ENCODE data around the gene MYH9. TPM values are rescaled to one million over a fixed set of nuclear protein-coding genes. Genes with fewer than 3 reads are reported as not detected.

MYH9 gene
- total RNA-seq, 4 donors from 2014 or later = 228 to 375 (median 275) TPM

DNA sequence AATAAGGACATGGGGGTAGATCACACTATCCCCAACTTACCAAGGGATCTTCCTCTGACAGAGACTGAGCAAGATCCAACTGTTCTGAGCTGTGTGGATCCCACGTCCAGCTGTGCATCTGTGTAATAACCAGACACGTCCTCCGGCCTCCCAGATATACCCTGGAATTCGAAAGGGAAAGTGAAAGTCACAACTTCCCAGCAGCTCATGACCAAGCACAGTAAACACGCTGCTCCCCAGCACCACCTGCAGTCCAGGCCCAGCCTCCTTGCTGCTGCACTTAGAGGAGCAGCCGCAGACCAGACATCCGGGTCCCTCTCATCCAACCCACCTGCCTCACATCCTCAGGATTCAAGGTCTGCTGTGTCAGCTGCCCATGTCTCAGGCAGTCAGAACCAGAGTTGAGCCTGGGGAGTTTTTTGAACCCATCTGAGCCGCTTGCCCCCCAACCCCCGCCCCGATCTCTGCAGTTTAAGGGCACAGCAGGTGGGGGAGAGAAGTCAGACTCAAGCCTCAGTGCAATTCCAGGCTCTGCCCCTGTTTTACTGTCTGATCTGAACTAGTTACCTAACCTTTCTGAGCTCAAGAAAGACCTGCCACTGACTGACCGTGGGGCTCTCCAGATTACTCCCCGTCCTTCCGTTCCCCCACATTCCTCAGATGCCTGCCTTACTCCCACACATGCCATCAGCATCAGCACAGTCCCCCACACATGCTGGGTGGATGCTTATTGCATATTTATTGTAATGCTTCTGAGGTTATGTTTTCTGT, 148.2 kb downstream of the MYH9 start, which contains the start of gene APOL2:
APOL2 (minus strand) TSS at position 127 of the 771 bp plus-strand sequence. CDS start 6,365 bp downstream, outside the sequence.
- DNase-seq = peak; percentile 92 to 95
- WGBS, 2 donors = 19 to 31% methylated on average over 11 to 13 of the region's 13 CpGs
- Histone ChIP-seq H3K4me3 (replicated peaks in 1 of 3) (peak within 1 kb of the TSS; percentile 16 to 45 (median 40)), H3K4me1 (peaks cover 24 to 30% of the 10 kb centered on the region in 2 donors), H3K27ac (peak within 1 kb of the TSS; percentile 67 to 92 (median 81)), H3K36me3 (no peaks in the 10 kb centered on the region), H3K9me3 (no peaks in the 10 kb centered on the region), H3K27me3 (no peaks in the 10 kb centered on the region)
- intact Hi-C loops (cut with DNase I) = loop anchor here (5.0 kb wide), 1 partner anchor 48 kb away; no protein-coding TSS in a partner anchor
- TF ChIP-seq, protein P1, sequence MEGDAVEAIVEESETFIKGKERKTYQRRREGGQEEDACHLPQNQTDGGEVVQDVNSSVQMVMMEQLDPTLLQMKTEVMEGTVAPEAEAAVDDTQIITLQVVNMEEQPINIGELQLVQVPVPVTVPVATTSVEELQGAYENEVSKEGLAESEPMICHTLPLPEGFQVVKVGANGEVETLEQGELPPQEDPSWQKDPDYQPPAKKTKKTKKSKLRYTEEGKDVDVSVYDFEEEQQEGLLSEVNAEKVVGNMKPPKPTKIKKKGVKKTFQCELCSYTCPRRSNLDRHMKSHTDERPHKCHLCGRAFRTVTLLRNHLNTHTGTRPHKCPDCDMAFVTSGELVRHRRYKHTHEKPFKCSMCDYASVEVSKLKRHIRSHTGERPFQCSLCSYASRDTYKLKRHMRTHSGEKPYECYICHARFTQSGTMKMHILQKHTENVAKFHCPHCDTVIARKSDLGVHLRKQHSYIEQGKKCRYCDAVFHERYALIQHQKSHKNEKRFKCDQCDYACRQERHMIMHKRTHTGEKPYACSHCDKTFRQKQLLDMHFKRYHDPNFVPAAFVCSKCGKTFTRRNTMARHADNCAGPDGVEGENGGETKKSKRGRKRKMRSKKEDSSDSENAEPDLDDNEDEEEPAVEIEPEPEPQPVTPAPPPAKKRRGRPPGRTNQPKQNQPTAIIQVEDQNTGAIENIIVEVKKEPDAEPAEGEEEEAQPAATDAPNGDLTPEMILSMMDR (IDR thresholded peaks at IDR 0.05) = peak in 5 of 6 experiments; percentile 15 to 68 (median 57)
- TF ChIP-seq POLR2A (IDR thresholded peaks at IDR 0.05) = peak in 1 of 2 donors; percentile 73

DNA sequence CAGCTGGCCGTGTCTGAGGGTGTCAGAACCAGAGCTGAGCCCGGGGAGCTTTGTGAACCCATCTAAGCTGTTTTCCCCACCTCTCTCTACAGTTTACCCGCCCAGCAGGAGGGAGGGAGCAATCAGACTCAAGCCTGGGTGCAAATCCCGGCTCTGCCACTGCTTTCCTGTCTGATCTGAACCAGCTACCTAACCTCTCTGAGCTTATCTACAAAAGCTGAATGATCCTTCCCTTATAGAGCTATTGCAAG, 148.7 kb downstream of the MYH9 start:
- TF ChIP-seq POLR2A (IDR thresholded peaks at IDR 0.05) = no peak
- TF ChIP-seq, protein P1 (IDR thresholded peaks at IDR 0.05) = no peak
- H3K4me3 ChIP-seq (replicated peaks in 1 of 3) = peak overlapping the region; percentile 16 to 45 (median 40)
- DNase-seq = no peak
- peaks cover 24 to 30% of the 10 kb centered on the region in 2 donors for H3K4me1 ChIP-seq
- H3K9me3 ChIP-seq = no peaks in the 10 kb centered on the region
- no peaks in the 10 kb centered on the region for H3K27me3 ChIP-seq
- WGBS, 2 donors = 0% methylated on average over 4 of the region's 4 CpGs
- peak overlapping the region; percentile 65 to 92 (median 81) for H3K27ac ChIP-seq
- intact Hi-C loops (cut with DNase I) = loop anchor here (5.0 kb wide), 1 partner anchor 48 kb away; no protein-coding TSS in a partner anchor
- no peaks in the 10 kb centered on the region for H3K36me3 ChIP-seq

DNA sequence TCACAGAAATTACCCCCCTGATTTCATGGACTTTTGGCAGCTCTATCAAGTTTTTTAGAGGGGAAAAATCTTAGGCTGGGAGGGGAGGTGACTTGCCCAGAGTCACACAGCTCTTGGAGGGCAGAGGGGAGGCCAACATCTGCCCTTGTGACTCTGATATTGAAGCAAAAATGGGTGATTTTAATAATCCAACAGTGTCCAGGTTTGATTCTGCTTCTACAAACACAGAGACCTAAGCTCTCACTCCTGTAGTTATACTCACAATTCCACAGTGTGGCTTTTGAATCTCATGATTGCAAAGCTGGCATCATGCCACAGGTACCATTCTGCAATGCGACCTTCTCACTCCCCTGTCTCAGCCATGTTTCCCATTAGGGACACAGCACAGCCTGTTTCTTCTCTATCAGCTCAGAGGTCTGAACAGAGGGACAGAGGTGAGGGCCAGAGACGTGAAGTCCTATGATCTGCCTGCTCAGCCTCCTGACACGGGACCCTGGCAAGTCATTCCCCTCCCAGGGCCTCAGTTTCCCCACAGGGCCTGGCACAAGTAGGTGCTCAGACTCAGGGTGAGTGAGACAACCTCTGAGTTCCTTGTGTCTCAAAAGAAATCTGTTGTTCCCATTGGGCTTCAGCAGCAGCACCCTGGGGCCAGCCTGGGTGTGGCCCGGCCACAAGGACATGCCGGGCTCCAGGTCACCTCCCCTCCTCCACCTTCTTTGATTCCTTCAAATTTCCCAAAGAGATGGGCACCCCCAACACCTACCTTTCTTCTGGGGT, 149.2 kb downstream of the MYH9 start:
- peak overlapping the region; percentile 65 to 92 (median 81) for H3K27ac ChIP-seq
- H3K27me3 ChIP-seq = no peaks in the 10 kb centered on the region
- H3K9me3 ChIP-seq = no peaks in the 10 kb centered on the region
- intact Hi-C loops (cut with DNase I) = loop anchor here (5.0 kb wide), 1 partner anchor 49 kb away; no protein-coding TSS in a partner anchor
- H3K4me3 ChIP-seq (replicated peaks in 1 of 3) = peak overlapping the region; percentile 16 to 45 (median 40)
- DNase-seq = peak; percentile 50 to 52
- H3K4me1 ChIP-seq = peaks cover 24 to 30% of the 10 kb centered on the region in 2 donors
- TF ChIP-seq, protein P1 (IDR thresholded peaks at IDR 0.05) = no peak
- TF ChIP-seq POLR2A (IDR thresholded peaks at IDR 0.05) = no peak
- no peaks in the 10 kb centered on the region for H3K36me3 ChIP-seq
- WGBS, 2 donors = 16% methylated on average over 5 of the region's 5 CpGs

DNA sequence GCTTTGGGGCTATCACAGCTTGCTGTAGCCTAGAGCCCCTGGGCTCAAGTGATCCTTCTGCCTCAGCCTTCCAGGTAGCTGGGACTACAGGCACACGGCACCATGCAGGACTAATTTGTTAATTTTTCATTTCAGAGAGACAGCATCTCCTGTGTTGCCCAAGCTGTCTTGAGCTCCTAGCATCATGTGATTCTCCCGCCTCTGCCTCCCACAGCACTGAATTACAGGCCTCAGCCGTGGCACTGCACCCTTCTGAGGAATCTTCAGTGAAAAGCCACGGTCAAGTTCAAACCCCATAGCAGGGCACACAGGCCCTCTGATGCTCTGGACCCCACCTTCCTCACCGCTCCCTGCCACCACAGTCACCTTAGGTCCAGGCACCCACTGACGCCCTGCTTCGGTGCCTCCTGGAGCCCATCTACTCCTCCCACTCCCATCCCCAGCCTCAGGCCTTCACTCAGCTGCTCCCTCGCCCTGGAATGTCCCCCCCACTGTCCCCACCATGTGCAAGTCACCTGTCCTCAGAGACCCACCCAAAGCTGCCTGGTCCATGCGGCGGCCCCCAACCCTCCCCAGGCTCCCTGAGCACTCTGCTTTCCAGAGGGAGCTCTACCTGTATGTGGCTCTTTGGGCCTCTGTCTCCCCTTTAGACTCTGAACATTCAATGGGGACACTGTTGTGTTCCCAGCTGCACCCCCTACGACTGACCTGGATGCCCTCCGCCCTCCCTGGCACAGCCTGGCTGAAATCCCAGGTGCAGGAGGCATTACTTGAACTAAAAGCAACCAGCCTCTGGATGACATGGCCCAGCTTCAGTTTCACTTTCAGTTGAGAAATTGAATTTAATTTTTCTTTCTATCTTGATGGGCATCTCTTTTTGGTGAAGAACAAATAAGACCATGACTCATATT, 150.1 kb downstream of the MYH9 start:
- intact Hi-C loops (cut with DNase I) = loop anchor here (5.0 kb wide), 1 partner anchor 50 kb away; no protein-coding TSS in a partner anchor
- H3K9me3 ChIP-seq = no peaks in the 10 kb centered on the region
- H3K27me3 ChIP-seq = no peaks in the 10 kb centered on the region
- 72 to 79% methylated on average over 12 of the region's 12 CpGs for WGBS, 2 donors
- peaks cover 24 to 30% of the 10 kb centered on the region in 2 donors for H3K4me1 ChIP-seq
- TF ChIP-seq, protein P1 (IDR thresholded peaks at IDR 0.05) = no peak
- no peak for TF ChIP-seq POLR2A (IDR thresholded peaks at IDR 0.05)
- peak overlapping the region in 2 of 3 donors; percentile 81 to 92 for H3K27ac ChIP-seq
- peak overlapping the region in 2 of 3 donors; percentile 16 to 40 for H3K4me3 ChIP-seq (replicated peaks in 1 of 3)
- DNase-seq = peak; percentile 38 to 53
- H3K36me3 ChIP-seq = peaks cover 6 to 7% of the 10 kb centered on the region in 2 donors
